ENCODE measurements around the gene TSPAN15. TPM values are rescaled to one million over a fixed set of nuclear protein-coding genes. Genes with fewer than 3 reads are reported as not detected.
"Not testable (repeated sequence)": the region's sequence is repeated elsewhere in the genome, so short reads cannot be mapped to it uniquely, and the experiment has no call there.

TSPAN15 gene
- total RNA-seq, 1 experiment from 2014 or later, result 6.3 TPM

DNA sequence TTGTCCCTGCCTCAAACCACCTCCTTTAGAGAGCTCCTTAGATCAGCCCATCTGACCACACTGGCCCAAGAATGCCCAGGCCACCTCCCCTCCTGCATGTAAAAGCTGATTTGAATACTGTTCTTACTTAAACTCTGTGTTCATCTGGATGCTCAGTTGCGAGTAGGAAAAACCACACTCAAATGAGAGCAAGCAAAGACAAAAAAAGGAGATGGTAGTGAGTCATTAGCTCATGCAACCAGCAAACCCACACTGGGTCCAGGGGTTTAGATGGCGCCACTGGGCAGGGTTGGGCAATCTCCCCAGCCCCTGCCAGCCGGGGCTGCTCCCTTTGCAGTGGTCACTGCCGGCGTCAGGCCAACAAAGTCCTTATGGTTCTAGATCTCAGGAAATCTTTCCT lies 32.7 kb downstream of the TSPAN15 start:
- H3K36me3 ChIP-seq, result no peaks in the 10 kb centered on the region
- H3K27ac ChIP-seq, result no peak overlapping the region
- no peak for DNase-seq (ENCODE audit: low read depth in 1 of 2, low spot score in 2 of 2)

DNA sequence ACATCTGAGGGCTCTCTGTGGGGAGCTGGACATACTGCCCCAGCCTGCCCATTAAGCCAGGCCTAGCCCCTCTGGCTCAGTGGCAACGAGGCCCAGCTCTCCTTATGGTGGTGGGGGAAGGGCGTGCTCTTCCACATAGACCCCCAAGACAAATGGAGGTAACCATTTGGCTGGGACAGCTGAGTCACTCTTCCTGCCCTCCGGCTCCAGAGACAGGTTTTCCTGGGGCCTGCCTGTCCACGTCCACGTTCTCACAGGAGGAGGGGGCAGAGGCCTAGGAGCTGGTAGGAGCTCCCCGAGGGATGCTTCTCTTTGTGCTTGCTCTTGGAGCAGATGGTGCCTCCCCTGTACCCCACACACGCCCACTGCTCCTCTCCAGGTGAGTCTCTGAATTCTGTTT lies 33.5 kb downstream of the TSPAN15 start:
- H3K4me3 ChIP-seq, result no peak overlapping the region
- no peak for DNase-seq (ENCODE audit: low read depth in 1 of 2, low spot score in 2 of 2)
- no peaks in the 10 kb centered on the region for H3K36me3 ChIP-seq
- H3K27ac ChIP-seq, result no peak overlapping the region
- no peaks in the 10 kb centered on the region for H3K4me1 ChIP-seq (replicated peaks)
- no peaks in the 10 kb centered on the region for H3K27me3 ChIP-seq (replicated peaks)
- peaks cover 8% of the 10 kb centered on the region; the same call in 1 of the 2 replicates for H3K9me3 ChIP-seq (replicated peaks)

More for the DNA sequence above, 32.7 kb downstream of the TSPAN15 start:
- 0 out of 2 replicates have a peak, but pooled peaks cover 4% of the 10 kb centered on the region for H3K9me3 ChIP-seq (replicated peaks)
- H3K4me3 ChIP-seq, result no peak overlapping the region
- H3K27me3 ChIP-seq (replicated peaks), result no peaks in the 10 kb centered on the region
- no peaks in the 10 kb centered on the region for H3K4me1 ChIP-seq (replicated peaks)

- Histone ChIP-seq H3K9me3 (replicated peaks) (peaks cover 8% of the 10 kb centered on the region; the same call in 1 of the 2 replicates), H3K27me3 (replicated peaks) (no peaks in the 10 kb centered on the region), H3K36me3 (no peaks in the 10 kb centered on the region), H3K4me3 (no peak overlapping the region), H3K27ac (no peak overlapping the region), H3K4me1 (replicated peaks) (no peaks in the 10 kb centered on the region)
- DNase-seq (ENCODE audit: low read depth in 1 of 2, low spot score in 2 of 2), result no peak
Observed at GRCh38 chr10:69486922-69487730, 35.9 kb downstream of the TSPAN15 start.

DNA sequence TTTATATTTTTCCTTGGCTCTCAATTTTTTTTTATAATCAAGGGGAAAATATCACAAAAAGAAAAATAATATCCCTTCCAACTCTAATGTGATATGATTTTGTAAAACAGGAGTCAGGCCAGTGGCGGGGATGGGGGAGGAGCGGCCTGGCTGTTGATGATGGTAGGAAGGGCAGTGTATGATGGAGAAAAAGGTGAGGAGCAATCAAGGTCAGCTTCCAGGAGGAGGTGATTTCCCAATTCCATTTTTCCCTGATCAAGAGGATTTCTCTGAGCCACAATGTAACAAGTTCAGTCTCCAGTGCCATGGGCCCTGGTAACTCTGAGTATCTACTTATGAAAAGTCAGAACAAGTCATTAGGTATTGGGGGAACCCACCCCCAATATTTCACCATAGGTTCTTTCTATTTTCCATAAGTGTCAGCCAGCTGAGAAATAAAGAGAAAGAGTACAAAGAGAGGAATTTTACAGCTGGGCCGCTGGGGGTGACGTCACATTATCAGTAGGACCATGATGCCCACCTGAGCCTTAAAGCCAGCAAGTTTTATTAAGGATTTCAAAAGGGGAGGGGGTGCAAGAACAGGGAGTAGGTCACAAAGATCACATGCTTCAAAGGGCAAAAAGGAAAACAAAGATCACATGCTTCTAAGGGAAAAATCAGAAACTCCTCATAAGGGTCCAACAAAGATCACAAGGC lies 37.0 kb downstream of the TSPAN15 start:
- H3K4me3 ChIP-seq; H3K4me1 ChIP-seq (replicated peaks); DNase-seq (ENCODE audit: low read depth in 1 of 2, low spot score in 2 of 2); H3K36me3 ChIP-seq; H3K27me3 ChIP-seq (replicated peaks); H3K27ac ChIP-seq; H3K9me3 ChIP-seq (replicated peaks): not testable (repeated sequence)

DNA sequence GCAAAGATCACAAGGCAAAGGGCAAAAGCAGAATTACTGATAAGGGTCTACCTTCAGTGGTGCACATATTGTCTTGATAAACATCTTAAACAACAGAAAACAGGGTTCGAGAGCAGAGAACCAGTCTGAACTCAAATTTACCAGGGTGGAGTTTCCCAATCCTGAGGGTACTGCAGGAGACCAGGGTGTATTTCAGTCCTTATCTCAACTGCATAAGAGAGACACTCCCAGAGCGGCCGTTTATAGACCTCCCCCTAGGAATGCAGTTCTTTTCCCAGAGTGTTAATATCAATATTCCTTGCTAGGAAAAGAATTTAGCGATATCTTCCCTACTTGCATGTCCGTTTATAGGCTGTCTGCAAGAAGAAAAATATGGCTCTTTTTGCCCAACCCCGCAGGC lies 37.6 kb downstream of the TSPAN15 start:
- H3K27ac ChIP-seq; H3K9me3 ChIP-seq (replicated peaks); H3K4me1 ChIP-seq (replicated peaks); H3K36me3 ChIP-seq; H3K27me3 ChIP-seq (replicated peaks); H3K4me3 ChIP-seq; DNase-seq (ENCODE audit: low read depth in 1 of 2, low spot score in 2 of 2): not testable (repeated sequence)

- H3K27ac ChIP-seq, result no peak overlapping the region
- no peaks in the 10 kb centered on the region for H3K27me3 ChIP-seq (replicated peaks)
- H3K9me3 ChIP-seq (replicated peaks), result peaks cover 8% of the 10 kb centered on the region; the same call in 1 of the 2 replicates
- no peak for DNase-seq (ENCODE audit: low read depth in 1 of 2, low spot score in 2 of 2)
- H3K4me3 ChIP-seq, result no peak overlapping the region
- H3K36me3 ChIP-seq, result no peaks in the 10 kb centered on the region
- no peaks in the 10 kb centered on the region for H3K4me1 ChIP-seq (replicated peaks)
Observed at GRCh38 chr10:69489506-69490090, 38.3 kb downstream of the TSPAN15 start.

- H3K27me3 ChIP-seq (replicated peaks), result no peaks in the 10 kb centered on the region
- no peak overlapping the region for H3K27ac ChIP-seq
- H3K9me3 ChIP-seq (replicated peaks), result peaks cover 8% of the 10 kb centered on the region; the same call in 1 of the 2 replicates
- H3K4me3 ChIP-seq, result no peak overlapping the region
- no peaks in the 10 kb centered on the region for H3K36me3 ChIP-seq
- DNase-seq (ENCODE audit: low read depth in 1 of 2, low spot score in 2 of 2), result no peak
- H3K4me1 ChIP-seq (replicated peaks), result no peaks in the 10 kb centered on the region
Observed at GRCh38 chr10:69490876-69491275, 39.6 kb downstream of the TSPAN15 start.

DNA sequence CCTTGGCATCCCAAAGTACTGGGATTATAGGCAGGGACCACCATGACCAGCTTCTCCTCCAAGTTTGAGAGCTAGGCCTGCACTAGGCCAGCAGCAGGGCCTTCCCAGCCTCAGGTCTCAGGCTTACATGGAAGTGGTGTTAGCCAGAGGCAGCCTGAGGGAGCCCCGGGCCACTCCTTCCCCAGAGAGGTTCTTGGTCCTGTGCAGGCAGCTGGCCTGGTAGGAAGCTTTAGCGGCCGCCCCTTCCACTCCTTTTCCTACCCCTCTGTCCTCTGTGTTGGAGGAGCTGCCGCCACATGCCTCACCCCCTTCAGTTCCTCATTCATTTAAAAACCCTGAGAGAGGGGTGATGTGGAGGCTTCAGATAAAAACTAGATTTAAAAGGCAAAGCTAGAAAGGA lies 40.3 kb downstream of the TSPAN15 start:
- no peak overlapping the region for H3K4me3 ChIP-seq
- no peaks in the 10 kb centered on the region for H3K27me3 ChIP-seq (replicated peaks)
- H3K4me1 ChIP-seq (replicated peaks), result no peaks in the 10 kb centered on the region
- H3K36me3 ChIP-seq, result no peaks in the 10 kb centered on the region
- H3K27ac ChIP-seq, result no peak overlapping the region
- H3K9me3 ChIP-seq (replicated peaks), result peaks cover 8% of the 10 kb centered on the region; the same call in 1 of the 2 replicates
- DNase-seq (ENCODE audit: low read depth in 1 of 2, low spot score in 2 of 2), result no peak

GRCh38 chr10:69492091-69492745 lies 41.0 kb downstream of the TSPAN15 start:
- Histone ChIP-seq H3K27ac (no peak overlapping the region), H3K27me3 (replicated peaks) (no peaks in the 10 kb centered on the region), H3K4me1 (replicated peaks) (no peaks in the 10 kb centered on the region), H3K4me3 (no peak overlapping the region), H3K9me3 (replicated peaks) (peaks cover 8% of the 10 kb centered on the region; the same call in 1 of the 2 replicates), H3K36me3 (no peaks in the 10 kb centered on the region)
- no peak for DNase-seq (ENCODE audit: low read depth in 1 of 2, low spot score in 2 of 2)

GRCh38 chr10:69492746-69493462 lies 41.6 kb downstream of the TSPAN15 start:
- no peak for DNase-seq (ENCODE audit: low read depth in 1 of 2, low spot score in 2 of 2)
- H3K4me3 ChIP-seq, result no peak overlapping the region
- H3K27me3 ChIP-seq (replicated peaks), result no peaks in the 10 kb centered on the region
- H3K4me1 ChIP-seq (replicated peaks), result no peaks in the 10 kb centered on the region
- no peak overlapping the region for H3K27ac ChIP-seq
- peaks cover 8% of the 10 kb centered on the region; the same call in 1 of the 2 replicates for H3K9me3 ChIP-seq (replicated peaks)
- H3K36me3 ChIP-seq, result no peaks in the 10 kb centered on the region

GRCh38 chr10:69494626-69495558 lies 43.6 kb downstream of the TSPAN15 start:
- Histone ChIP-seq H3K4me3 (no peak overlapping the region), H3K4me1 (replicated peaks) (no peaks in the 10 kb centered on the region), H3K27ac (no peak overlapping the region), H3K36me3 (no peaks in the 10 kb centered on the region), H3K9me3 (replicated peaks) (no peaks in the 10 kb centered on the region), H3K27me3 (replicated peaks) (no peaks in the 10 kb centered on the region)
- no peak for DNase-seq (ENCODE audit: low read depth in 1 of 2, low spot score in 2 of 2)

DNA sequence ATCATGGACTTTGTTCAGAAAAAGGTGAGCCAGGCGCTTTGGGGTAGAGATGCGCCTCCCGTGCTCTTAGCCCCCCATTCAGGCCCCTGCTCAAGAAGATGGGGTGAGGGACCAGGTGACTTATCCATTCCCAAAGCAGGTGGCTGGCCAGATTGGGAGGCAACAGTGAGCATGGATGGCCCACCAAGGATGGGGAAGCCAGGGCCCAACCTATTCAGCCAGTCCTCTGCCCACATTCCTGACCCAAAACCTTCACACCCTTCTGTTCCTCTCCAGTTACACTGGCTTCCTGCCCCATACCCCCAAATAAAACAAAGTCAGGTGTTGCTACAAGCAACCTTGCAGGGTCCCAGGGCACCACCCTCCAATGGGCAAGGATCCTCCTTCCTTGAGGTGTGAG lies 44.4 kb downstream of the TSPAN15 start:
- H3K4me1 ChIP-seq (replicated peaks), result no peaks in the 10 kb centered on the region
- H3K36me3 ChIP-seq, result no peaks in the 10 kb centered on the region
- DNase-seq (ENCODE audit: low read depth in 1 of 2, low spot score in 2 of 2), result no peak
- no peak overlapping the region for H3K4me3 ChIP-seq
- H3K9me3 ChIP-seq (replicated peaks), result no peaks in the 10 kb centered on the region
- H3K27me3 ChIP-seq (replicated peaks), result no peaks in the 10 kb centered on the region
- no peak overlapping the region for H3K27ac ChIP-seq

All from SJSA1 (cell line).